Ishikawa (cell line): Measurements from ENCODE around the gene SRRM3.

Experiments used
- CEBPB ChIP-seq: IDR thresholded peaks from 2 replicates; pipeline ENCODE4 v1.6.1; 2012
- CREB1 ChIP-seq: IDR thresholded peaks from 2 replicates; pipeline ENCODE4 v1.6.1; 2012; ENCODE audit warnings: low read depth
- EGR1 ChIP-seq: IDR thresholded peaks from 2 replicates; pipeline ENCODE4 v1.6.1; 2012
- EP300 ChIP-seq: IDR thresholded peaks from 2 replicates; pipeline ENCODE4 v1.6.1; 2012; ENCODE audit warnings: borderline replicate concordance
- FOXM1 ChIP-seq: IDR thresholded peaks from 2 replicates; pipeline ENCODE4 v1.6.1; 2012; ENCODE audit warnings: low read depth, borderline replicate concordance
- MAX ChIP-seq: IDR thresholded peaks from 2 replicates; pipeline ENCODE4 v1.6.1; 2012
- NFIC ChIP-seq: IDR thresholded peaks from 2 replicates; pipeline ENCODE4 v1.6.1; 2012
- RAD21 ChIP-seq: IDR thresholded peaks from 2 replicates; pipeline ENCODE4 v1.6.1; 2012; ENCODE audit warnings: low read depth
- REST ChIP-seq: IDR thresholded peaks from 2 replicates; pipeline ENCODE4 v1.6.1; 2012; ENCODE audit warnings: low read depth, mild to moderate bottlenecking
- TAF1 ChIP-seq: IDR thresholded peaks from 2 replicates; pipeline ENCODE4 v1.6.1; 2012; ENCODE audit warnings: low read depth, mild to moderate bottlenecking
- TCF12 ChIP-seq: IDR thresholded peaks from 2 replicates; pipeline ENCODE4 v1.6.1; 2012; ENCODE audit warnings: low read depth
- TEAD4 ChIP-seq: IDR thresholded peaks from 2 replicates; pipeline ENCODE4 v1.6.1; 2012
- USF1 ChIP-seq: IDR thresholded peaks from 2 replicates; pipeline ENCODE4 v1.6.1; 2012
- YY1 ChIP-seq: IDR thresholded peaks from 2 replicates; pipeline ENCODE4 v1.6.1; 2012; ENCODE audit warnings: low read depth
- ZBTB7A ChIP-seq: IDR thresholded peaks from 2 replicates; pipeline ENCODE4 v1.6.1; 2012; ENCODE audit warnings: low read depth

SRRM3 gene

GRCh38 chr7:76225951-76226350 lies 24.3 kb downstream of the SRRM3 start:
- TF ChIP-seq RAD21 (no peak), TEAD4 (no peak), USF1 (no peak), NFIC (no peak)

- peak; percentile 44; the same call in 1 of the 2 replicates for TF ChIP-seq USF1
Measured at GRCh38 chr7:76226878-76227423, 25.3 kb downstream of the SRRM3 start.

GRCh38 chr7:76230214-76230613 lies 28.5 kb downstream of the SRRM3 start:
- TF ChIP-seq NFIC (no peak), MAX (no peak), FOXM1 (no peak), CREB1 (no peak), EGR1 (no peak), USF1 (no peak), REST (no peak), TEAD4 (no peak)

- TF ChIP-seq EGR1 (no peak), YY1 (no peak), MAX (no peak), FOXM1 (no peak), TCF12 (no peak), NFIC (no peak)
Measured at GRCh38 chr7:76231071-76231470, 29.4 kb downstream of the SRRM3 start.

- TF ChIP-seq EP300: no peak
- no peak for TF ChIP-seq TEAD4
- no peak for TF ChIP-seq MAX
- TF ChIP-seq TCF12: no peak
- TF ChIP-seq REST: no peak
- no peak for TF ChIP-seq CREB1
Measured at GRCh38 chr7:76231583-76231982, 29.9 kb downstream of the SRRM3 start.

GRCh38 chr7:76232698-76233097 lies 31.0 kb downstream of the SRRM3 start:
- TF ChIP-seq USF1: peak; percentile 50; the same call in 1 of the 2 replicates
- TF ChIP-seq EP300: no peak

- no peak for TF ChIP-seq FOXM1
- no peak for TF ChIP-seq TEAD4
- TF ChIP-seq EP300: no peak
- no peak for TF ChIP-seq TCF12
- no peak for TF ChIP-seq USF1
- TF ChIP-seq TAF1: no peak
- TF ChIP-seq ZBTB7A: no peak
- TF ChIP-seq MAX: no peak
- no peak for TF ChIP-seq EGR1
- TF ChIP-seq CREB1: no peak
- no peak for TF ChIP-seq NFIC
- TF ChIP-seq YY1: no peak
- TF ChIP-seq RAD21: no peak
- no peak for TF ChIP-seq REST
- TF ChIP-seq CEBPB: no peak
Measured at GRCh38 chr7:76233538-76234281, 32.0 kb downstream of the SRRM3 start.
